Ishikawa (cell line): Measurements from ENCODE around the gene SEPTIN3.

Experiments used
- CEBPB ChIP-seq: IDR thresholded peaks from 2 replicates; pipeline ENCODE4 v1.6.1; 2012
- EGR1 ChIP-seq: IDR thresholded peaks from 2 replicates; pipeline ENCODE4 v1.6.1; 2012
- EP300 ChIP-seq: IDR thresholded peaks from 2 replicates; pipeline ENCODE4 v1.6.1; 2012; ENCODE audit warnings: borderline replicate concordance
- NFIC ChIP-seq: IDR thresholded peaks from 2 replicates; pipeline ENCODE4 v1.6.1; 2012
- RAD21 ChIP-seq: IDR thresholded peaks from 2 replicates; pipeline ENCODE4 v1.6.1; 2012; ENCODE audit warnings: low read depth
- TAF1 ChIP-seq: IDR thresholded peaks from 2 replicates; pipeline ENCODE4 v1.6.1; 2012; ENCODE audit warnings: low read depth, mild to moderate bottlenecking
- TCF12 ChIP-seq: IDR thresholded peaks from 2 replicates; pipeline ENCODE4 v1.6.1; 2012; ENCODE audit warnings: low read depth
- TEAD4 ChIP-seq: IDR thresholded peaks from 2 replicates; pipeline ENCODE4 v1.6.1; 2012
- YY1 ChIP-seq: IDR thresholded peaks from 2 replicates; pipeline ENCODE4 v1.6.1; 2012; ENCODE audit warnings: low read depth
- ZBTB7A ChIP-seq: IDR thresholded peaks from 2 replicates; pipeline ENCODE4 v1.6.1; 2012; ENCODE audit warnings: low read depth
- TF ChIP-seq, protein P1 (sequence below): IDR thresholded peaks from 2 replicates; pipeline ENCODE4 v1.6.1; 2012; ENCODE audit warnings: low read depth, mild to moderate bottlenecking
- TF ChIP-seq, protein P2 (sequence below): IDR thresholded peaks from 2 replicates; pipeline ENCODE4 v1.6.1; 2012
- TF ChIP-seq, protein P3 (sequence below): IDR thresholded peaks from 2 replicates; pipeline ENCODE4 v1.6.1; 2012

DNA sequence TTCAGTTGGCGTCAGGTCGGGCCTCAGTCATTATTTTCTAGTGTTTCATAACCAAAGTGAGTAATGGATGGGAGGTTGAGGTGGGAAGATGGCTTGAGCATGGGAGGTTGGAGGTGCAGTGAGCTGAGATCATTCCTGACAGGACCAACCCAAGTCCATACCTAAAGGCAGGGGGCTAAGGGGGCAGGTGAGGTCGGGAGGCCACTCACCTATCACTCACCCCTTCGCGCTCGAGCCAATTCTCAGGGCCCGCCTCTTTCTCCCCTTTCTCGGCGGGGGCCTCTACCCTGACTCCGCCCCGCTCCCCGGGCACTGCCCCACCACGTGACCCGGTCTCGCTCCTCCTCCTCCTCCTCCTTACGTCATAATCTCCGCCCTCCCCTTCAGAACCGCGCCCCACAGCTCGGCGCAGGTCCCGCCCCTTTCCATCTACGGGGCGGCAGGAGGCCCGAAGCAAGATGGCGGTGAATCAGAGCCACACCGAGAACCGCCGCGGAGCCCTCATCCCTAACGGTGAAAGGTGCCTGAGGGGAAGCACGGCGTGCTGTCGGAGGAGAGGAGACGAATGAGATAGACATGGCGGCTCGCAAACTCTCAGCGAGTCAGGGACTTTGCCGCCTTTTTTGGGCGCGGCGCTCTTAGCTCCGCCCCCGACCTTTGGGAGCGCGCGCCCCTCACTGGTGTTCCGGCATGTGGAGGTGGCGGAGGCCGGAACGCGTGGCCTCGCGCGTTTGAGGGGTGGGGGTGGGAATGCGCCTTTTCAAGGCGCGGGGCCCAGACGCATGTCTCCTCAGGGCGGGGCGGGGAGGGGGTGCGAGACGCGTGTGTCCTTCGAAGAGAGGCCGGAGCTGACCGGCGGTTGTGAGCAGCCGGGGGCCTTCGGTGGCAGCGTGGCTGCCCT, 29.4 kb downstream of the SEPTIN3 start, which contains the start of gene WBP2NL:
- no peak for TF ChIP-seq RAD21
- no peak for TF ChIP-seq CEBPB
- no peak for TF ChIP-seq TCF12
- no peak for TF ChIP-seq ZBTB7A
- 0 out of 2 replicates have a peak, but pooled peaks have one; percentile 14 for TF ChIP-seq TEAD4
- TF ChIP-seq TAF1, result peak; percentile 84
- TF ChIP-seq EP300, result no peak
- no peak for TF ChIP-seq EGR1
- TF ChIP-seq, protein P1, sequence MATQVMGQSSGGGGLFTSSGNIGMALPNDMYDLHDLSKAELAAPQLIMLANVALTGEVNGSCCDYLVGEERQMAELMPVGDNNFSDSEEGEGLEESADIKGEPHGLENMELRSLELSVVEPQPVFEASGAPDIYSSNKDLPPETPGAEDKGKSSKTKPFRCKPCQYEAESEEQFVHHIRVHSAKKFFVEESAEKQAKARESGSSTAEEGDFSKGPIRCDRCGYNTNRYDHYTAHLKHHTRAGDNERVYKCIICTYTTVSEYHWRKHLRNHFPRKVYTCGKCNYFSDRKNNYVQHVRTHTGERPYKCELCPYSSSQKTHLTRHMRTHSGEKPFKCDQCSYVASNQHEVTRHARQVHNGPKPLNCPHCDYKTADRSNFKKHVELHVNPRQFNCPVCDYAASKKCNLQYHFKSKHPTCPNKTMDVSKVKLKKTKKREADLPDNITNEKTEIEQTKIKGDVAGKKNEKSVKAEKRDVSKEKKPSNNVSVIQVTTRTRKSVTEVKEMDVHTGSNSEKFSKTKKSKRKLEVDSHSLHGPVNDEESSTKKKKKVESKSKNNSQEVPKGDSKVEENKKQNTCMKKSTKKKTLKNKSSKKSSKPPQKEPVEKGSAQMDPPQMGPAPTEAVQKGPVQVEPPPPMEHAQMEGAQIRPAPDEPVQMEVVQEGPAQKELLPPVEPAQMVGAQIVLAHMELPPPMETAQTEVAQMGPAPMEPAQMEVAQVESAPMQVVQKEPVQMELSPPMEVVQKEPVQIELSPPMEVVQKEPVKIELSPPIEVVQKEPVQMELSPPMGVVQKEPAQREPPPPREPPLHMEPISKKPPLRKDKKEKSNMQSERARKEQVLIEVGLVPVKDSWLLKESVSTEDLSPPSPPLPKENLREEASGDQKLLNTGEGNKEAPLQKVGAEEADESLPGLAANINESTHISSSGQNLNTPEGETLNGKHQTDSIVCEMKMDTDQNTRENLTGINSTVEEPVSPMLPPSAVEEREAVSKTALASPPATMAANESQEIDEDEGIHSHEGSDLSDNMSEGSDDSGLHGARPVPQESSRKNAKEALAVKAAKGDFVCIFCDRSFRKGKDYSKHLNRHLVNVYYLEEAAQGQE, result no peak
- TF ChIP-seq, protein P2, sequence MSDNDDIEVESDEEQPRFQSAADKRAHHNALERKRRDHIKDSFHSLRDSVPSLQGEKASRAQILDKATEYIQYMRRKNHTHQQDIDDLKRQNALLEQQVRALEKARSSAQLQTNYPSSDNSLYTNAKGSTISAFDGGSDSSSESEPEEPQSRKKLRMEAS, result peak; percentile 98
- TF ChIP-seq, protein P3, sequence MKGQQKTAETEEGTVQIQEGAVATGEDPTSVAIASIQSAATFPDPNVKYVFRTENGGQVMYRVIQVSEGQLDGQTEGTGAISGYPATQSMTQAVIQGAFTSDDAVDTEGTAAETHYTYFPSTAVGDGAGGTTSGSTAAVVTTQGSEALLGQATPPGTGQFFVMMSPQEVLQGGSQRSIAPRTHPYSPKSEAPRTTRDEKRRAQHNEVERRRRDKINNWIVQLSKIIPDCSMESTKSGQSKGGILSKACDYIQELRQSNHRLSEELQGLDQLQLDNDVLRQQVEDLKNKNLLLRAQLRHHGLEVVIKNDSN, result peak; percentile 98
- peak; percentile 93 for TF ChIP-seq YY1
- no peak for TF ChIP-seq NFIC
